IPS DF 6.9 (cell line): ENCODE data around the gene THADA.

Experiments
- DNase-seq: peaks from one replicate; pipeline ENCODE4 v3.0.0-alpha.2; 2013; ENCODE audit warnings: low read depth, low spot score
- H3K27ac ChIP-seq: one replicate; pipeline ENCODE4 v1.5.1; 2013; ENCODE audit warnings: low read length, control low read depth
- H3K27me3 ChIP-seq: 2 replicates; pipeline ENCODE4 v1.6.1; 2013; ENCODE audit warnings: mild to moderate bottlenecking, low read length; ENCODE audit not compliant: control insufficient read depth, insufficient read depth
- H3K36me3 ChIP-seq: 2 replicates; pipeline ENCODE4 v1.6.1; 2013; ENCODE audit warnings: low read length; ENCODE audit not compliant: control insufficient read depth, insufficient read depth
- H3K4me1 ChIP-seq: 2 replicates; pipeline ENCODE4 v1.6.1; 2013; ENCODE audit warnings: low read length; ENCODE audit not compliant: control insufficient read depth, insufficient read depth
- H3K4me3 ChIP-seq: 2 replicates; pipeline ENCODE4 v1.5.1; 2013; ENCODE audit warnings: mild to moderate bottlenecking, low read length
- H3K9me3 ChIP-seq: 2 replicates; pipeline ENCODE4 v1.6.1; 2013; ENCODE audit warnings: low read length, inconsistent platforms; ENCODE audit not compliant: control insufficient read depth, insufficient read depth
- WGBS: extraction: QIAGEN DNeasy Blood & Tissue Kit; methylation state at CpG from one replicate; pipeline ENCODE4 v1.1.7; 2013; ENCODE audit warnings: mixed read lengths, missing lambda C conversion rate; ENCODE audit not compliant: insufficient read length, insufficient coverage; 5-methylcytosine and 5-hydroxymethylcytosine counted together

The THADA gene

GRCh38 chr2:43317194-43317593 lies 278.6 kb downstream of the THADA start:
- Histone ChIP-seq H3K9me3 (no peaks in the 10 kb centered on the region), H3K27ac (no peak overlapping the region), H3K4me1 (no peaks in the 10 kb centered on the region), H3K27me3 (no peaks in the 10 kb centered on the region), H3K36me3 (no peaks in the 10 kb centered on the region), H3K4me3 (no peak overlapping the region)
- DNase-seq = no peak
- WGBS = no CpG with 5 or more reads among the region's 1 CpG

DNA sequence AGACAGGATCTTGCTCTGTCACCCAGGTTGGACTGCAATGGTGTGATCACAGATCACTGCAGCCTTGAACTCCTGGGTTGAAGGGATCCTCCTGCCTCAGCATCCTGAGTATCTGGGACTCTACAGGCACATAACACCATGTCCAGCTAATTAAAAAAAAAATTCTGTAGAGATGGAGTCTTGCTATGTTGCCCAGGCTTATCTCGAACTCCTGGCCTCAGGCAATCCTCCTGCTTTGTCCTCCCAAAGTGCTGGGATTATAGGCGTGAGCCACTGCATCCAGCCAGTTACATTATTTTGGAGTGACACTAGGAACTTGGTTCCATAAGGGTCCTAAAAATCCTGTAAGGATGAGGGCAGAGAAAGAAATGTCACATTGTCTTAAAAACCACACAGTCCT lies 280.4 kb downstream of the THADA start:
- H3K27me3 ChIP-seq = no peaks in the 10 kb centered on the region
- no peaks in the 10 kb centered on the region for H3K4me1 ChIP-seq
- no peaks in the 10 kb centered on the region for H3K36me3 ChIP-seq
- H3K27ac ChIP-seq = no peak overlapping the region
- no peak overlapping the region for H3K4me3 ChIP-seq
- no peaks in the 10 kb centered on the region for H3K9me3 ChIP-seq
- no peak for DNase-seq
- WGBS = no CpG with 5 or more reads among the region's 2 CpGs

- H3K9me3 ChIP-seq = no peaks in the 10 kb centered on the region
- H3K27ac ChIP-seq = no peak overlapping the region
- no peaks in the 10 kb centered on the region for H3K4me1 ChIP-seq
- H3K36me3 ChIP-seq = no peaks in the 10 kb centered on the region
- no CpG with 5 or more reads among the region's 5 CpGs for WGBS
- no peaks in the 10 kb centered on the region for H3K27me3 ChIP-seq
- H3K4me3 ChIP-seq = no peak overlapping the region
- no peak for DNase-seq
Observed at GRCh38 chr2:43314299-43314927, 281.4 kb downstream of the THADA start.

GRCh38 chr2:43313642-43314017 lies 282.2 kb downstream of the THADA start:
- H3K27ac ChIP-seq = no peak overlapping the region
- H3K4me3 ChIP-seq = no peak overlapping the region
- no peaks in the 10 kb centered on the region for H3K9me3 ChIP-seq
- no peaks in the 10 kb centered on the region for H3K4me1 ChIP-seq
- no peaks in the 10 kb centered on the region for H3K27me3 ChIP-seq
- no peak for DNase-seq
- H3K36me3 ChIP-seq = no peaks in the 10 kb centered on the region
- no CpG with 5 or more reads among the region's 6 CpGs for WGBS

DNA sequence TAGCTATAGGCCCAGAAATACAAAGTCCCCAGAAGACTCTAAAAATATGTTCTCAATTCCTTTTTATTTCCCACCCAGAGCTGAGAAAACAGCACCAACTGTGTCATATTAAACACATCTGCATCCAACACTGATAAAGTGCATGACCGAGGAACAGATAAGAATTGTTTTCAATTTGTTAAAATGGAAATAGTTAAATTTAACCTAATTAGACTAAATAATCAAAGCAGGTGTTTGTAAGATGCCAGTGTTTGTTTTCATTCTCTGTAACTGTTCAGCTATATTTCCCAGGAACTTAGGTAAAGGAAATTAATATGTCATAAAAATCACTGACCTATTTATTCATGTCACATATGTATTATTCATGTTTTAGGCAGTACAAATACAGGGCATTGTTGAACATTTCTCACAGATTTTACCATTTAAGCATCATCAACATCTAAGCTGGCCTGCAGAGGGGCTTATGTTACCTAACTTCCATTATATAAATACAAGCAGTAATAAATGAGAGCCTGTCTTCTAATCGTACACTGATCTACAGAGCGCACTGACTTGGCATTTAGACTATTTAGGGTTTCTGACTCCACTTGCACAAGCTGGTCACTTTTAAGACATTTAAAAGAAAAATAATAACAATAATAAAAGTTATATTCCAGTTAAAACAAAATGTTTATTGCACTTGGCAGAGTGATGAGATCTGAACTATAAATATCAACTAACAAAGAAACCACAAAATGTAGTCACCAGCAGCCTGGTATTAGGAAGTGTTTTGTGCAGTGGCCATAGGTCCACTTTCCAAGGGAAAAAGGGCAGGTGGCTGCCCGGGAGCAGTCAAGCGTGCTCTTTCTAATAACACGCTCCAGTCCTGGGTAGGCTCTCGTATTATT lies 282.8 kb downstream of the THADA start:
- H3K9me3 ChIP-seq = no peaks in the 10 kb centered on the region
- DNase-seq = no peak
- H3K27me3 ChIP-seq = no peaks in the 10 kb centered on the region
- H3K4me1 ChIP-seq = no peaks in the 10 kb centered on the region
- no CpG with 5 or more reads among the region's 7 CpGs for WGBS
- no peak overlapping the region for H3K4me3 ChIP-seq
- H3K27ac ChIP-seq = no peak overlapping the region
- no peaks in the 10 kb centered on the region for H3K36me3 ChIP-seq

- Histone ChIP-seq H3K27ac (no peak overlapping the region), H3K4me1 (no peaks in the 10 kb centered on the region)
- no peak for DNase-seq
Observed at GRCh38 chr2:43311276-43311675, 284.6 kb downstream of the THADA start.

GRCh38 chr2:43309935-43310334 lies 285.9 kb downstream of the THADA start:
- no CpG with 5 or more reads among the region's 1 CpG for WGBS
- DNase-seq = no peak
- H3K4me1 ChIP-seq = no peaks in the 10 kb centered on the region
- no peaks in the 10 kb centered on the region for H3K27me3 ChIP-seq
- no peak overlapping the region for H3K27ac ChIP-seq
- H3K4me3 ChIP-seq = no peak overlapping the region
- H3K36me3 ChIP-seq = no peaks in the 10 kb centered on the region
- H3K9me3 ChIP-seq = no peaks in the 10 kb centered on the region

More at GRCh38 chr2:43311276-43311675, 284.6 kb downstream of the THADA start:
- no peaks in the 10 kb centered on the region for H3K9me3 ChIP-seq
- H3K36me3 ChIP-seq = no peaks in the 10 kb centered on the region
- H3K27me3 ChIP-seq = no peaks in the 10 kb centered on the region
- no peak overlapping the region for H3K4me3 ChIP-seq

GRCh38 chr2:43307973-43308372 lies 287.9 kb downstream of the THADA start:
- WGBS = no CpG with 5 or more reads among the region's 3 CpGs
- Histone ChIP-seq H3K4me3 (no peak overlapping the region), H3K4me1 (no peaks in the 10 kb centered on the region), H3K36me3 (no peaks in the 10 kb centered on the region), H3K27ac (no peak overlapping the region), H3K27me3 (no peaks in the 10 kb centered on the region), H3K9me3 (no peaks in the 10 kb centered on the region)
- DNase-seq = no peak

GRCh38 chr2:43307046-43307445 lies 288.8 kb downstream of the THADA start:
- Histone ChIP-seq H3K27ac (no peak overlapping the region), H3K9me3 (no peaks in the 10 kb centered on the region), H3K4me1 (no peaks in the 10 kb centered on the region)

DNA sequence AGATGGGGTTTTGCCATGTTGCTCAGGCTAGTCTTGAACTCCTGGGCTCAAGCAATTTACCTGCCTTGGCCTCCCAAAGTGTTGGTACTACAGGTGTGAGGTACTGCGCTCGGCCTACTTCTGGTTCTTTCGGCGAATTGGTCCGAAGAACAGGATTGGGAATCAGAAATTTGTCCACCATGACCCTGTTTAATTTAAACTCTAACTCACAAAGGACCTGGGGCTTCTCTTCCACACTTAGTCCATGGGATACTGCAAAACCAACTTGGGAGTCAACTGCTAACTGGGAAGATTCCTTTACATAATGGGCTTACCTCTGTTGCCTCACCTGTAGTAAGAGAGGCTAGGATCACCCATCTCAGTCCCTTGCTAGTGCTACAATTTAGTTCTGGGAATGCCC lies 289.6 kb downstream of the THADA start:
- WGBS = no CpG with 5 or more reads among the region's 5 CpGs
- no peaks in the 10 kb centered on the region for H3K9me3 ChIP-seq

More at GRCh38 chr2:43307046-43307445, 288.8 kb downstream of the THADA start:
- Histone ChIP-seq H3K4me3 (no peak overlapping the region), H3K27me3 (no peaks in the 10 kb centered on the region), H3K36me3 (no peaks in the 10 kb centered on the region)
- DNase-seq = no peak
- no CpG with 5 or more reads among the region's 2 CpGs for WGBS

More for the DNA sequence above, 289.6 kb downstream of the THADA start:
- DNase-seq = no peak
- Histone ChIP-seq H3K4me3 (no peak overlapping the region), H3K4me1 (no peaks in the 10 kb centered on the region), H3K27ac (no peak overlapping the region), H3K36me3 (no peaks in the 10 kb centered on the region), H3K27me3 (no peaks in the 10 kb centered on the region)
